HEK293 (cell line): Measurements from ENCODE around the gene GAS7.

Experiments
- CTCF ChIA-PET: fragments of 350-600 bp; formaldehyde crosslinking; extraction: SDS; loops from one replicate; lab custom pipeline; 2021; ENCODE audit warnings: antibody characterized with exemption; lab: Yijun Ruan, JAX
- POLR2A ChIA-PET: fragments of 300-600 bp; formaldehyde crosslinking; extraction: SDS; loops from one replicate; lab custom pipeline; 2020; ENCODE audit warnings: antibody characterized with exemption, inconsistent platforms; lab: Yijun Ruan, JAX
- H3K27ac ChIP-seq: fragments of 200-500 bp; sonication (Bioruptor generic); 2 replicates; pipeline ENCODE4 v1.5.1; 2014; ENCODE audit warnings: low read depth, low read length, control low read depth, inconsistent platforms; ENCODE audit errors: extremely low read depth
- H3K36me3 ChIP-seq, 2 experiments: fragments of 200-500 bp in 1 of 2; sonication (Bioruptor generic) in 1 of 2; 1 replicate in 1 of 2; 2 replicates in 1 of 2; pipeline ENCODE4 v1.5.1; 2014 to 2017; ENCODE audit warnings: inconsistent platforms in 2 of 2, low read length in 2 of 2; ENCODE audit not compliant: control insufficient read depth in 2 of 2, insufficient read depth in 1 of 2
- H3K4me1 ChIP-seq: fragments of 200-500 bp; sonication (Bioruptor generic); 2 replicates; pipeline ENCODE4 v1.5.1; 2014; ENCODE audit warnings: mild to moderate bottlenecking, low read length, inconsistent platforms; ENCODE audit not compliant: control insufficient read depth, insufficient read depth
- H3K4me3 ChIP-seq: 2 replicates; pipeline ENCODE4 v1.5.1; 2011; ENCODE audit warnings: low read depth, mild to moderate bottlenecking, control low read depth, low read length, moderate library complexity
- H3K9me3 ChIP-seq: fragments of 200-500 bp; sonication (Bioruptor generic); 2 replicates; pipeline ENCODE4 v1.5.1; 2014; ENCODE audit warnings: low read depth, low read length, inconsistent platforms; ENCODE audit not compliant: control insufficient read depth, insufficient read depth
- INSM2 ChIP-seq: fragments of 450-650 bp; formaldehyde crosslinking; IDR thresholded peaks from 2 replicates; pipeline ENCODE4 v1.5.1; 2016; ENCODE audit warnings: missing biosample characterization, missing genetic modification characterization
- KLF9 ChIP-seq: fragments of 450-650 bp; formaldehyde crosslinking; IDR thresholded peaks from 2 replicates; pipeline ENCODE4 v1.5.1; 2016; ENCODE audit warnings: missing biosample characterization, missing genetic modification characterization, low read depth
- REPIN1 ChIP-seq: fragments of 450-650 bp; formaldehyde crosslinking; IDR thresholded peaks from 2 replicates; pipeline ENCODE4 v1.5.1; 2017; ENCODE audit warnings: missing biosample characterization, missing genetic modification characterization, low read depth
- SCRT1 ChIP-seq: fragments of 450-650 bp; formaldehyde crosslinking; IDR thresholded peaks from 2 replicates; pipeline ENCODE4 v1.5.1; 2016; ENCODE audit warnings: missing biosample characterization, missing genetic modification characterization, borderline replicate concordance
- TSHZ1 ChIP-seq: fragments of 450-650 bp; formaldehyde crosslinking; IDR thresholded peaks from 2 replicates; pipeline ENCODE4 v1.5.1; 2016; ENCODE audit warnings: missing biosample characterization, missing genetic modification characterization, borderline replicate concordance
- ZBTB10 ChIP-seq: fragments of 450-650 bp; formaldehyde crosslinking; IDR thresholded peaks from 2 replicates; pipeline ENCODE4 v1.5.1; 2016; ENCODE audit warnings: missing biosample characterization, missing genetic modification characterization
- ZEB2 ChIP-seq: fragments of 450-650 bp; formaldehyde crosslinking; IDR thresholded peaks from 2 replicates; pipeline ENCODE4 v1.5.1; 2016; ENCODE audit warnings: missing biosample characterization, missing genetic modification characterization
- ZNF138 ChIP-seq: fragments of 450-650 bp; formaldehyde crosslinking; IDR thresholded peaks from 2 replicates; pipeline ENCODE4 v1.5.1; 2016; ENCODE audit warnings: missing biosample characterization, missing genetic modification characterization, borderline replicate concordance
- ZNF157 ChIP-seq: fragments of 450-650 bp; formaldehyde crosslinking; IDR thresholded peaks from 2 replicates; pipeline ENCODE4 v1.5.1; 2016; ENCODE audit warnings: missing biosample characterization, missing genetic modification characterization
- ZNF324 ChIP-seq: fragments of 450-650 bp; formaldehyde crosslinking; IDR thresholded peaks from 2 replicates; pipeline ENCODE4 v1.5.1; 2016; ENCODE audit warnings: missing biosample characterization, missing genetic modification characterization
- ZNF366 ChIP-seq: fragments of 450-650 bp; formaldehyde crosslinking; conservative IDR thresholded peaks from 2 replicates; pipeline ENCODE4 v1.5.1; 2016; ENCODE audit warnings: missing biosample characterization, missing genetic modification characterization
- ZNF398 ChIP-seq: fragments of 450-650 bp; formaldehyde crosslinking; IDR thresholded peaks from 2 replicates; pipeline ENCODE4 v1.5.1; 2017; ENCODE audit warnings: missing biosample characterization, missing genetic modification characterization
- ZNF677 ChIP-seq: fragments of 450-650 bp; IDR thresholded peaks from 2 replicates; pipeline ENCODE4 v1.5.0; 2018; ENCODE audit warnings: missing biosample characterization, mild to moderate bottlenecking, missing genetic modification characterization, moderate library complexity
- ZNF76 ChIP-seq: fragments of 450-650 bp; formaldehyde crosslinking; IDR thresholded peaks from 2 replicates; pipeline ENCODE4; 2016; ENCODE audit warnings: low read depth, missing biosample characterization, missing genetic modification characterization, borderline replicate concordance
- ZNF830 ChIP-seq: fragments of 450-650 bp; IDR thresholded peaks from 2 replicates; pipeline ENCODE4 v1.5.0; 2018; ENCODE audit warnings: missing biosample characterization, missing genetic modification characterization, low read depth, mild to moderate bottlenecking, moderate library complexity
- ZNF843 ChIP-seq: fragments of 450-650 bp; formaldehyde crosslinking; IDR thresholded peaks from 2 replicates; pipeline ENCODE4 v1.5.1; 2016; ENCODE audit warnings: missing biosample characterization, missing genetic modification characterization
- TF ChIP-seq, protein P1 (sequence below): fragments of 450-650 bp; formaldehyde crosslinking; IDR thresholded peaks from 2 replicates; pipeline ENCODE4 v1.5.1; 2016; ENCODE audit warnings: missing biosample characterization, missing genetic modification characterization
- TF ChIP-seq, protein P2 (sequence below): fragments of 450-650 bp; formaldehyde crosslinking; IDR thresholded peaks from 2 replicates; pipeline ENCODE4 v1.5.1; 2017; ENCODE audit warnings: missing biosample characterization, missing genetic modification characterization

Gene GAS7

GRCh38 chr17:10053782-10054540, 144.4 kb downstream of the GAS7 start:
- H3K27ac ChIP-seq = no peak overlapping the region
- no peaks in the 10 kb centered on the region for H3K9me3 ChIP-seq
- peaks cover 14% of the 10 kb centered on the region for H3K4me1 ChIP-seq
- ChIA-PET CTCF (no interaction called here), POLR2A (no interaction called here)
- TF ChIP-seq SCRT1 (tag by site-specific recombination) (no peak), ZEB2 (tag by site-specific recombination) (no peak), KLF9 (tag by site-specific recombination) (no peak), ZNF830 (tag by site-specific recombination) (no peak), REPIN1 (tag by site-specific recombination) (no peak), ZNF138 (no peak), ZNF677 (tag by site-specific recombination) (no peak), ZNF76 (no peak), ZNF398 (tag by site-specific recombination) (no peak), ZNF843 (tag by site-specific recombination) (no peak), INSM2 (tag by site-specific recombination) (no peak), ZNF324 (tag by site-specific recombination) (no peak), TSHZ1 (tag by site-specific recombination) (no peak), ZNF157 (tag by site-specific recombination) (no peak), ZNF366 (tag by site-specific recombination) (no peak), ZBTB10 (tag by site-specific recombination) (no peak)
- TF ChIP-seq, protein P1, sequence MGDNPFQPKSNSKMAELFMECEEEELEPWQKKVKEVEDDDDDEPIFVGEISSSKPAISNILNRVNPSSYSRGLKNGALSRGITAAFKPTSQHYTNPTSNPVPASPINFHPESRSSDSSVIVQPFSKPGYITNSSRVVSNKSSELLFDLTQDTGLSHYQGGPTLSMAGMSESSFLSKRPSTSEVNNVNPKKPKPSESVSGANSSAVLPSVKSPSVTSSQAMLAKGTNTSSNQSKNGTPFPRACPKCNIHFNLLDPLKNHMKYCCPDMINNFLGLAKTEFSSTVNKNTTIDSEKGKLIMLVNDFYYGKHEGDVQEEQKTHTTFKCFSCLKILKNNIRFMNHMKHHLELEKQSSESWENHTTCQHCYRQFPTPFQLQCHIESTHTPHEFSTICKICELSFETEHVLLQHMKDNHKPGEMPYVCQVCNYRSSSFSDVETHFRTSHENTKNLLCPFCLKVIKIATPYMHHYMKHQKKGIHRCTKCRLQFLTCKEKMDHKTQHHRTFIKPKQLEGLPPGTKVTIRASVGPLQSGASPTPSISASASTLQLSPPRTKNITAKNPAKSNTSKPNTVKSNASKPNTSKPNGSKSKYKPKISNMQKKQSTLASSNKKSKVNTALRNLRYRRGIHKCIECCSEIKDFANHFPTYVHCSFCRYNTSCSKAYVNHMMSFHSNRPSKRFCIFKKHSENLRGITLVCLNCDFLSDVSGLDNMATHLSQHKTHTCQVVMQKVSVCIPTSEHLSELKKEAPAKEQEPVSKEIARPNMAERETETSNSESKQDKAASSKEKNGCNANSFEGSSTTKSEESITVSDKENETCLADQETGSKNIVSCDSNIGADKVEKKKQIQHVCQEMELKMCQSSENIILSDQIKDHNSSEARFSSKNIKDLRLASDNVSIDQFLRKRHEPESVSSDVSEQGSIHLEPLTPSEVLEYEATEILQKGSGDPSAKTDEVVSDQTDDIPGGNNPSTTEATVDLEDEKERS (tag by site-specific recombination) = no peak
- TF ChIP-seq, protein P2, sequence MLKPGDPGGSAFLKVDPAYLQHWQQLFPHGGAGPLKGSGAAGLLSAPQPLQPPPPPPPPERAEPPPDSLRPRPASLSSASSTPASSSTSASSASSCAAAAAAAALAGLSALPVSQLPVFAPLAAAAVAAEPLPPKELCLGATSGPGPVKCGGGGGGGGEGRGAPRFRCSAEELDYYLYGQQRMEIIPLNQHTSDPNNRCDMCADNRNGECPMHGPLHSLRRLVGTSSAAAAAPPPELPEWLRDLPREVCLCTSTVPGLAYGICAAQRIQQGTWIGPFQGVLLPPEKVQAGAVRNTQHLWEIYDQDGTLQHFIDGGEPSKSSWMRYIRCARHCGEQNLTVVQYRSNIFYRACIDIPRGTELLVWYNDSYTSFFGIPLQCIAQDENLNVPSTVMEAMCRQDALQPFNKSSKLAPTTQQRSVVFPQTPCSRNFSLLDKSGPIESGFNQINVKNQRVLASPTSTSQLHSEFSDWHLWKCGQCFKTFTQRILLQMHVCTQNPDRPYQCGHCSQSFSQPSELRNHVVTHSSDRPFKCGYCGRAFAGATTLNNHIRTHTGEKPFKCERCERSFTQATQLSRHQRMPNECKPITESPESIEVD = no peak
- no peak overlapping the region for H3K4me3 ChIP-seq
- no peaks in the 10 kb centered on the region for H3K36me3 ChIP-seq
